ENCODE measurements around the gene MED25. TPM values are rescaled to one million over a fixed set of nuclear protein-coding genes. Genes with fewer than 3 reads are reported as not detected.

Gene MED25
- total and polyA plus RNA-seq, 2 donors, result 7.6 to 48.0 TPM

DNA sequence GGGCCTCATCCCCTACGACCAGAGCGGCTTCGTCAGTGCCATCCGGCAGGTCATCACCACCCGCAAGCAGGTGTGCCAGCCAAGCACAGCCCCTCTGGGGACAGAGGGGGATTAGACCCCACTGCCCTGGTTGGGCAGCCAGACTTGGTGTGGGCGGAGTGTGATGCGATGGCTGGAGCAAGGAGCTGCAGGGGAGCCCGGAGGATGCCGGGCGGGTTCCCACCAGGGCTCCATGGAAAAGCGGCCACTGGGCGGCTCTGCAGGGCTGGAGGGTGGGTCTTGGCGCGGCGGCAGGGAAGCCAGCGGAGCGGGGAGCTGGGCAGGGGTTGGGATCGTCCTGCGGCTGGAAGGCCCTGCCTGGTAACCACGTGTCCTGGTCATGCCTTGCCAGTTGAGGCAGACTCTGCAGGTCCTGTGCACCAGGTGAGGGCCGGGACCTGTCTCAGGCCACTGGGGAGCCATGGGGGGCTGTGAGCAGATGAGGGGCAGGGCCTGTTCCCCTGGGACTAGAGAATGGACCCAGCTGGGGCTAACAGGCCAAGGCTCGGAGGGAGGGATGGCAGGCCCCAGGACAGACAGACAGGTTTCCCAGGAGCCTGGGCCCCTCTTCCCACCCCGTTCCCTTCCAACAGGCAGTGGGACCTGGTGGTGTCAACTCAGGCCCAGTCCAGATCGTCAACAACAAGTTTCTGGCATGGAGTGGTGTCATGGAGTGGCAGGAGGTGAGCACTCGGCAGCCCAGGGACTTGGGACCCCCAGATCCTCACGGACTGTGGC lies 39.2 kb downstream of the MED25 start:
- 96% methylated on average over 26 of the region's 26 CpGs for WGBS
- Histone ChIP-seq H3K4me1 (ENCODE audit: control insufficient read depth in 2 of 2, insufficient read depth in 2 of 2, low read length in 2 of 2) (peaks cover 4 to 29% of the 10 kb centered on the region in 2 donors), H3K27ac (ENCODE audit: low read depth in 1 of 2, low read length in 1 of 2) (no peak overlapping the region), H3K9me3 (ENCODE audit: control insufficient read depth in 2 of 2, insufficient read depth in 1 of 2, low read length in 1 of 2) (no peaks in the 10 kb centered on the region), H3K36me3 (ENCODE audit: control insufficient read depth in 2 of 2, insufficient read depth in 2 of 2, low read length in 1 of 2) (peaks cover 67 to 78% of the 10 kb centered on the region in 2 donors), H3K4me3 (ENCODE audit: low read length in 2 of 2) (no peak overlapping the region), H3K27me3 (ENCODE audit: control insufficient read depth in 2 of 2, insufficient read depth in 1 of 2, low read length in 1 of 2) (no peaks in the 10 kb centered on the region)
- DNase-seq (ENCODE audit: low read depth in 6 of 9, low spot score in 9 of 9), result no peak

DNA sequence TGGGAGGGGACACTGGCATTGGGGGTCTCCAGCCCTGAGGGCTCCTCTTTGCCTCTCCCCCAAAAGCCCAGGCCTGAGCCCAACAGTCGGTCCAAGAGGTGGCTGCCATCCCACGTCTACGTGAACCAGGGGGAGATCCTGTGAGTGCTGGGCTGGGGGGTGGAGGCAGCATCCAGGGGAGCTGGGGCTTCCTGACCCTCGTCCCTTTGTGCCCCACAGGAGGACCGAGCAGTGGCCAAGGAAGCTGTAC lies 39.7 kb downstream of the MED25 start:
- Histone ChIP-seq H3K4me3 (ENCODE audit: low read length in 2 of 2) (no peak overlapping the region), H3K27ac (ENCODE audit: low read depth in 1 of 2, low read length in 1 of 2) (no peak overlapping the region), H3K27me3 (ENCODE audit: control insufficient read depth in 2 of 2, insufficient read depth in 1 of 2, low read length in 1 of 2) (no peaks in the 10 kb centered on the region), H3K36me3 (ENCODE audit: control insufficient read depth in 2 of 2, insufficient read depth in 2 of 2, low read length in 1 of 2) (peaks cover 71 to 83% of the 10 kb centered on the region in 2 donors), H3K4me1 (ENCODE audit: control insufficient read depth in 2 of 2, insufficient read depth in 2 of 2, low read length in 2 of 2) (peaks cover 0 to 25% of the 10 kb centered on the region in 2 donors), H3K9me3 (ENCODE audit: control insufficient read depth in 2 of 2, insufficient read depth in 1 of 2, low read length in 1 of 2) (no peaks in the 10 kb centered on the region)
- WGBS, result 95% methylated on average over 5 of the region's 5 CpGs
- DNase-seq (ENCODE audit: low read depth in 6 of 9, low spot score in 9 of 9), result no peak

GRCh38 chr19:49858088-49858985 lies 40.2 kb downstream of the MED25 start:
- Histone ChIP-seq H3K36me3 (ENCODE audit: control insufficient read depth in 2 of 2, insufficient read depth in 2 of 2, low read length in 1 of 2) (peaks cover 76 to 89% of the 10 kb centered on the region in 2 donors), H3K4me3 (ENCODE audit: low read length in 2 of 2) (no peak overlapping the region), H3K27me3 (ENCODE audit: control insufficient read depth in 2 of 2, insufficient read depth in 1 of 2, low read length in 1 of 2) (no peaks in the 10 kb centered on the region), H3K4me1 (ENCODE audit: control insufficient read depth in 2 of 2, insufficient read depth in 2 of 2, low read length in 2 of 2) (peaks cover 0 to 21% of the 10 kb centered on the region in 2 donors), H3K9me3 (ENCODE audit: control insufficient read depth in 2 of 2, insufficient read depth in 1 of 2, low read length in 1 of 2) (no peaks in the 10 kb centered on the region), H3K27ac (ENCODE audit: low read depth in 1 of 2, low read length in 1 of 2) (peak overlapping the region in 1 of 2 donors; percentile 20)
- peak in 1 of 9 donors; percentile 36 for DNase-seq (ENCODE audit: low read depth in 6 of 9, low spot score in 9 of 9)
- 91% methylated on average over 37 of the region's 37 CpGs for WGBS

DNA sequence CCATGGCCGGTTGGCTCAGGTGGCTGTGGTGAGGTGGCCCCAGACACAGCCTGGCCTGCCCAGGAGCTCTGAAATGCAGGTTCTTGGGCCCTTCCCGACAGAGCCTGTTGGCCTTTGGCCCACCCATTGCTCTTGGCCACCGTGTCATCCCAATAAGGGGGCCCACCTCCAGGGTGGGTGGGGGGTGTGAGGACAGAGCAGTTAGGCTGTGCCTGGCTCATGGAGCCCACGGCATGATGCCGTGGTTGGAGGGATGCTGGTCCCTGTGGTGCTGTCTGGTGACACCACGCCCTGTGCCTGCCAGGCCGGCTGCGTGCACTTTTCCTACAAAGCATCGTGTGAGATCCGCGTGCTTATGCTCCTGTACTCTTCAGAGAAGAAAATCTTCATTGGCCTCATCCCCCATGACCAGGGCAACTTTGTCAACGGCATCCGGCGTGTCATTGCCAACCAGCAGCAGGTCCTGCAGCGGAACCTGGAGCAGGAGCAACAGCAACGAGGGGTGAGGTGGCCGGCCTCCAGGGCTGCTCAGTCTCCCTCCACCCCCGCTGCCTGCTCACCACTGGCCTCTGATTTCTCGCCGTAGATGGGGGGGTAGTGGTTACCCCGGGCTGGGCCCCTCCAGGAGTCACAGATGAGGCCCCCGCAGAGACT lies 41.7 kb downstream of the MED25 start:
- no peaks in the 10 kb centered on the region for H3K27me3 ChIP-seq (ENCODE audit: control insufficient read depth in 2 of 2, insufficient read depth in 1 of 2, low read length in 1 of 2)
- 96% methylated on average over 22 of the region's 22 CpGs for WGBS
- DNase-seq (ENCODE audit: low read depth in 6 of 9, low spot score in 9 of 9), result no peak
- peaks cover 0 to 13% of the 10 kb centered on the region in 2 donors for H3K4me1 ChIP-seq (ENCODE audit: control insufficient read depth in 2 of 2, insufficient read depth in 2 of 2, low read length in 2 of 2)
- no peaks in the 10 kb centered on the region for H3K9me3 ChIP-seq (ENCODE audit: control insufficient read depth in 2 of 2, insufficient read depth in 1 of 2, low read length in 1 of 2)
- no peak overlapping the region for H3K27ac ChIP-seq (ENCODE audit: low read depth in 1 of 2, low read length in 1 of 2)
- peaks cover 84 to 99% of the 10 kb centered on the region in 2 donors for H3K36me3 ChIP-seq (ENCODE audit: control insufficient read depth in 2 of 2, insufficient read depth in 2 of 2, low read length in 1 of 2)
- no peak overlapping the region for H3K4me3 ChIP-seq (ENCODE audit: low read length in 2 of 2)

- WGBS, result 94% methylated on average over 17 of the region's 17 CpGs
- DNase-seq (ENCODE audit: low read depth in 6 of 9, low spot score in 9 of 9), result no peak
- Histone ChIP-seq H3K27ac (ENCODE audit: low read depth in 1 of 2, low read length in 1 of 2) (no peak overlapping the region), H3K4me1 (ENCODE audit: control insufficient read depth in 2 of 2, insufficient read depth in 2 of 2, low read length in 2 of 2) (peaks cover 5 to 20% of the 10 kb centered on the region in 2 donors), H3K27me3 (ENCODE audit: control insufficient read depth in 2 of 2, insufficient read depth in 1 of 2, low read length in 1 of 2) (no peaks in the 10 kb centered on the region), H3K36me3 (ENCODE audit: control insufficient read depth in 2 of 2, insufficient read depth in 2 of 2, low read length in 1 of 2) (peaks cover 81 to 96% of the 10 kb centered on the region in 2 donors), H3K4me3 (ENCODE audit: low read length in 2 of 2) (no peak overlapping the region), H3K9me3 (ENCODE audit: control insufficient read depth in 2 of 2, insufficient read depth in 1 of 2, low read length in 1 of 2) (no peaks in the 10 kb centered on the region)
Measured at GRCh38 chr19:49860336-49861102, 42.4 kb downstream of the MED25 start.

DNA sequence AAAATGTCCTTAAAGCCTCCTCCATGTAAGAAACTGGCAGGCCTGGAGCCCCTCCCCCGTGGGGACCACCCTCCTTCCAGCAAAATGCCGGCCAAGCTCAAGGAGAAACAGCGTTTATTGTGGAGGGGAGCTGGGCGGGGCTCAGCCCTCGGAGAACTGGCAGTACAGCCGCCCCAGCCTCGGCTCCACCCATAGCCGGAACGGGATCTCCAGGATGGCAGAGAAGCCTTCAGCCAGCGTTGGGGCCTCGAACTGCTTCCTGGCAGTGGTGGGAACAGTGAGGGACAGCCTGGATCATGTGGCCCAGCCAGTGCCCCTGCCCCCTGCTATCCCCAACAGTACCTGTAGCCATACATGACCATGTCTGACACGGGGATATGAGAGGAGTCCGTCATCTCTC lies 43.0 kb downstream of the MED25 start:
- no peak overlapping the region for H3K4me3 ChIP-seq (ENCODE audit: low read length in 2 of 2)
- H3K27me3 ChIP-seq (ENCODE audit: control insufficient read depth in 2 of 2, insufficient read depth in 1 of 2, low read length in 1 of 2), result no peaks in the 10 kb centered on the region
- peaks cover 9 to 25% of the 10 kb centered on the region in 2 donors for H3K4me1 ChIP-seq (ENCODE audit: control insufficient read depth in 2 of 2, insufficient read depth in 2 of 2, low read length in 2 of 2)
- DNase-seq (ENCODE audit: low read depth in 6 of 9, low spot score in 9 of 9), result no peak
- peaks cover 80 to 90% of the 10 kb centered on the region in 2 donors for H3K36me3 ChIP-seq (ENCODE audit: control insufficient read depth in 2 of 2, insufficient read depth in 2 of 2, low read length in 1 of 2)
- H3K27ac ChIP-seq (ENCODE audit: low read depth in 1 of 2, low read length in 1 of 2), result no peak overlapping the region
- H3K9me3 ChIP-seq (ENCODE audit: control insufficient read depth in 2 of 2, insufficient read depth in 1 of 2, low read length in 1 of 2), result no peaks in the 10 kb centered on the region
- WGBS, result 90% methylated on average over 13 of the region's 13 CpGs

DNA sequence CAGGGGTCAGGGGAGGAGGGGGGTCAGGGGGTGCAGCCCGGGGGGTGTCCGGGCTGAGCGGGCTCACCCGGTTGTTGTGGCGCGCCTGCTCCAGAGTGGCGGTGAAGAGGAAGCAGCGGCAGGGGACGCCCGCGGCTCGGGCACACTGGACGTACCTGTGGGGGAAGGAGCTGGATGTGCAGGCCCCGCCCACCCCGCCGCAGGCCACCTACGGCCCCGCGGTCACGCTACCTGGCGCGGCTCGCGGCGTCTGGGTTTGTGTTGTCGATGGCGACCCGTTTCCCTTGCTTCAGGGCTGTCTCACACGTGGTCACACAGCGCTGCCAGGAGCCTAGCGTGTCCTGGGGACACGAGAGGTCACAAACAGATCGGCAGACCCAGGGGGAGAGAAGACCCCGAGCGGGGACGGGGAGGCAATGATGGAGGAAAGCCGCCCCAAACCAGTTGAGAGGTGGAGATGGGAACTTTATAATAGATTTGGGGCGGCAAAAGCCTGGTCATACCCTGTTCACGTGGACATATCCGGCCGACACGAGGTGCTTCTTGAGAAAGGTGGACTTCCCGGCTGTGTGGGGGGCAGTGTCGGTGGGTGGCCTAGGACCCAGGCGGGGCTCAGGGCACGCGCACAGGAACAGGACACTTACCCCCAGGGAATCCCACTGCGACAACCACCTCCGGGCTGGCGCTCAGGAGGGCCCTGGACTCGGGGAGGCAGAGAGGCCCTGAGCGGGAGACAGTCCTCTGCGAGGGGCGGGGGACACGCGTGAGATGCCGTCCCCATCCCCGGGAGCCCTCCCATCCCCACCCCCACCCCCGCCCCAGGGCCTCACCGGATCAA lies 43.7 kb downstream of the MED25 start:
- WGBS, result 94% methylated on average over 60 of the region's 60 CpGs
- Histone ChIP-seq H3K9me3 (ENCODE audit: control insufficient read depth in 2 of 2, insufficient read depth in 1 of 2, low read length in 1 of 2) (no peaks in the 10 kb centered on the region), H3K36me3 (ENCODE audit: control insufficient read depth in 2 of 2, insufficient read depth in 2 of 2, low read length in 1 of 2) (peaks cover 75 to 84% of the 10 kb centered on the region in 2 donors), H3K4me1 (ENCODE audit: control insufficient read depth in 2 of 2, insufficient read depth in 2 of 2, low read length in 2 of 2) (peaks cover 16 to 32% of the 10 kb centered on the region in 2 donors), H3K4me3 (ENCODE audit: low read length in 2 of 2) (no peak overlapping the region), H3K27me3 (ENCODE audit: control insufficient read depth in 2 of 2, insufficient read depth in 1 of 2, low read length in 1 of 2) (no peaks in the 10 kb centered on the region), H3K27ac (ENCODE audit: low read depth in 1 of 2, low read length in 1 of 2) (no peak overlapping the region)
- DNase-seq (ENCODE audit: low read depth in 6 of 9, low spot score in 9 of 9), result no peak
